GM18526 (cell line): ENCODE data around the gene ZBTB21.

Source experiments
- POLR2A ChIP-seq: IDR thresholded peaks from 3 replicates; pipeline ENCODE4 v1.6.1; 2011; ENCODE audit not compliant: insufficient read length; ENCODE audit errors: extremely low read depth

The ZBTB21 gene

DNA sequence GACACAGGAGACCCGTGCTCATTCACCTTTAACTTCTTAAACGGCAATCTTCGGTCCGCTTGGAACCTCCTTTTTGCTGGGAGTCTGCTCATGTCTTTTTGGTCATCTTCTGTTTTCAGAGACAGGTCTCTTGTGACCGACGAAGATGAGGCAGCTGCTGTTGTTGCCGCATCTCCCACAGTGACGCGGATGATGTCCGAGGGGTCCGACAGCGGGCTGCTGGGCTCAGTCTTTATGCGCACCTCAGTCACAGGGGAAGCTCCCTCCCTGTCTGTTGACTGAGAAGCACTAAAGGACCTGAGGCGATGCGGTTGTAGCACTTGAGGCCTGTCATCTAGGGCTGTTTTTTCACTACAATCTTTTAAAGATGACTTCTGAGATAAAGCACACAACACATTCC, 17.6 kb downstream of the ZBTB21 start:
- TF ChIP-seq POLR2A = no peak

DNA sequence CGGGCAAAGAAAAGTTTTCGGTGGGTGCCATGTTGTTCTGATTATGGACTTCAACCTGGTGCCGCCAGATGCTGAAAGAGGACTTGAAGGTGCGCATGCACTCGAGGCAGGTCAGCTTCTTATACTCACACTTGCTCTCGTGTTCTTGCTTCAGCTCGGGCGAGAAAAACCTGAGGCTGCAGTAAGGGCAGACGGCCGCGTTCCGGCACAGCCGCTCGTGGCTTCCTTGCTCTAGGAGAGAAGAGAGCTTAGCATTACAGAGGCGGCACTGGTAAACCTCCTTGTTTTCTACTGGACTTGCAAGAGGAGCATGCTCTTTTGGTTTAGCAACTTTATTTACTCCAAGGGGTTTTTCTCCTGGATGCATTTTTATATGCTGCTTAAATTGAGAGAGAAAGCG, 18.5 kb downstream of the ZBTB21 start:
- TF ChIP-seq POLR2A = no peak

DNA sequence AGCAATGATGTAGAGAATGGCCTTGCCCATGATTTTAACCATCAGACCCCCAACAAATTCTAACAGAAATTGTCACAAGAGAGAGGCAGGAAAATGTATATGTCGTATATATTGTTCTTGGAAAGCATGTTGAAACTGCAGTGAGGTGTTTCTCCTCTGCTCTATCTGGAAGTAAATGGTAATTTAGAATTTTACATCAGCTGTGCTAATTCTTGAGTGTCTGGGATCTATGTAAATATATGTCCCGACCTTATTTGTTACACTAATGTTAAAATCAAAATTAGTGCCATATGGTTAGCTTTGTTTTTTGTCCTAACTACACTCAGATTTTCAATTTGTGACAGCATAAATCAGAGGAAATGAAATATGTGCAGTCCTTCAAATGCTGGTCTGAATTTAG, 20.5 kb downstream of the ZBTB21 start:
- no peak for TF ChIP-seq POLR2A

DNA sequence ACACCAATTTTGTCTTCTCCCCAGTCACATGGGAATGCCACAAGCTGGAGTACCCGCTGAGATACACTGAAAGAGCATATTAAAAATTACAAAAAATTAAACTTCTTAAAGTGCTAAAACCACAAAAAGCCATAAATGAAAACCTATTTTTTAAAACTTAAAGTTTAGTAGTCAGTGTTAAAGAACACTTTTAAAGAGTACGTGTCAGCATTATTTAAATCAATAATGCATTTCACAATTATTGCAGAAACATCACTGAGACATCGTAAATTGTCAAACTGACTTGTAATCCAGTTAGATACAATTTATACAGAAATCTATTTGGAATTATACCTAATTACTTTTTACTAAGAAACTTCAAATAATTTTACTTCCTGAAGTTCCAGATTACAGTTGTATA, 22.9 kb downstream of the ZBTB21 start:
- TF ChIP-seq POLR2A = no peak

DNA sequence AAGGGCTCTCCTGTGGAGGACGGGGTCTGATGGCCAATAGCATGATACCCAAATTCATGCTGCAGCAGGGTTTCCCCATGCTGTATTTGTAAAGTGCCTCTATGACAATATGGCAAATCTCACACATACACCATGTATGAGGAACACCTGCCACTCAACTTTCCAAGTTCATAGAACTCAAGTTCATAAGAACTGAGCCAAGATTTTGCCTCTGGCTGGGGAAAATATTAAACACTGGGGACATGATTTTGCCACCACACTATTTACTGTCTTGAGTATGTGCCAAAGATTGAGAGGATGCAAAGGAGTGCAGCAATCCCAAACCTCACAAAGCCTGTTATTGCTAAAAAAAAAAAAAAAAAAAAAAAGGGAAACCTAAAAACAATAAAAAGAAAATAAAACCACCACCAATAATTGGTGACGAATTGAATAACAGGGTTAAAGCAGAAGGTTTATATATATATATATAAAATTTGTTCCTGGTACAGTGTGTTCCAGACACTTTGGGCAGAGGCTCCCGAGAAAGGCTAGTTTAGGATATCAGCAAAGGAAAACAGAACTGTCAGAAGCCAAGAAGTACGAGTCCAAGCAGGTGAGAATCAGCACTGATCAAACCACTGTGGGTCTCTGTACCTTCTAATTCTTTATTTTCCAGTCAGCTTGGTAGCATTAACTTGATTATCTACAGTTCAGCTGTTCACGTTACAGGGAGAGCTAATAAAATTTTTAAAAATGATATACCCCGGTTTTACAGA, 24.3 kb downstream of the ZBTB21 start:
- TF ChIP-seq POLR2A = no peak

DNA sequence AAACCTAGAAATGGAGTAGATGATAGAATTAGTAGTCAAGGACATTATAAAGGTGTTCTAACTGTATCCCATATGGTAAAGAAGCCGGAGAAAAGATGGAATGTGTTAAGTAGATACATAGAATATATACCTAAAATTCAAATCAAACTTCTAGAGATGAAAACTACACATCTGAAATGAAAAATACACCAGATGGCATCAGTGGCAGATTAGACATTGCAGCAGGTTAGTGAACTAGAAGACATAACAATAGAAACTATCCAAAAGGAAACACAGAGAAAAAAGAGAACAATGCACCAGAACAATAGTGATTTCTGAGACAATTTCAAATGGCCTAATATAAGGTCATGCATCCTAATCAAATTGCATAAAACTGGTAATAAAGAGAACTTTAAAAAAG, 26.9 kb downstream of the ZBTB21 start:
- no peak for TF ChIP-seq POLR2A

DNA sequence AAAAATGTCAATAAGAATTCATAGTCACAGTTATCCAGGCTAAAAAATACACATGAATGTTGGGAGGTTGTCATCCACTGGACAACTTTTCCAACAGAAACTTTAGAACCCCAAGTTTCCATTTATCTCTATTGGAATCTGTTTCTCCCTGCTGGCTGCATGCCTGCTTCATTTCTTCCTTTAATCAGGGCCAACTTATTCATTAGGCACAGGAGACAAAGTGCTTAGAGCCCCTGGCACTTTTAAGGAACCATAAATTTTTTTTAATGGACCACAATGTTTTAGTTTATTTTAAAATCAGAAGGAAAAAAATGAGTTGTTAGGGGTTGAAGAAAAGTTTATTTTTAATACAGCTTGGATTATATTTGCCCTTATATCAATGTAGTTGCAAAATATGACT, 29.6 kb downstream of the ZBTB21 start:
- TF ChIP-seq POLR2A = no peak

DNA sequence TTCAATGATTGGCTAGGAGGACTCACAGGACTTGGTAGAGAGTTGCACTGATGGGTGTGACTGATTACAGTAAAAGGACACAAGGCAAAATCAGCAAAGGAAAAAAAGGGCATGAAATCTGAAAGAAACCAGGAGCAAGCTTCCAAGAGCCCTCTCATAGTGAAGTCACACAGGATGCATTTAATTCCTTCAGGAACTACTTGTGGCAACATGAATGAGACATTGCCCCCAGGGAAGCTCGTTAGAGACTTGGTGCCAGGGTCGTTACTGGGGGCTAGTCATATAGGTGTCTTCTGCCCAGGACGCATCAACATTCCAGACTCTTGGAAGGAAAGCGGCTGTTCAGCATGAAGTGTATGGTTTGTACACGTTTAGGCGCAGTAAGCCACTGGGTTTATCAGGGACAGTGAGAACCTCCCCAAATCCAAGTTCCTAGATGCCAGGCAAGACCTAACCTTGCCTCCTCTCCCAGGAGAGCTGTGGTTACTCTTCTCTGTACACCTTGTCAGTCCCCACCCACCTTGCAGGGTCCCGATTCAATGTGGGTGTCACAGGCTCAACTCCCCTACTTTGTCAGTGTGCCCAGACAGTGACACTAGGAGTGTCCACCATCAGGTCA, 30.3 kb downstream of the ZBTB21 start:
- no peak for TF ChIP-seq POLR2A

DNA sequence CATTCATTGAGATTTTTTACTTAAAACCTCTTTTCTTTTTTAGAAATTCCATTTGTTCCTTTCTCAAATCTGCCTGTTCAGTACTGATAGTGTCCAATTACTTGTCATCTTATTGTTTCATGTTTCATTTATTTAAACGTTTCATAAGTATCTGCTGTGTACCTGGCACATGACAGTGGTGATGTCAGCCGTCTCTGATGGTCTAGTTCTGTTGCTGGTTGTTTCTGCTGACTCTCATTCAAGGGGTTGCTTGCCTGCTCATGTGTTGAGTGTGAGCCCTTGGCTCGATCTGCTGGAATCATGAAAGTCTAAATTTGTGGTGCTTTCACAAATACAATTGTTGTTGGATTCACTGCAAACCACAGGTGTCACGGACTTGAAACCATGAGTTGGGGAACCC, 30.8 kb downstream of the ZBTB21 start:
- TF ChIP-seq POLR2A = no peak

DNA sequence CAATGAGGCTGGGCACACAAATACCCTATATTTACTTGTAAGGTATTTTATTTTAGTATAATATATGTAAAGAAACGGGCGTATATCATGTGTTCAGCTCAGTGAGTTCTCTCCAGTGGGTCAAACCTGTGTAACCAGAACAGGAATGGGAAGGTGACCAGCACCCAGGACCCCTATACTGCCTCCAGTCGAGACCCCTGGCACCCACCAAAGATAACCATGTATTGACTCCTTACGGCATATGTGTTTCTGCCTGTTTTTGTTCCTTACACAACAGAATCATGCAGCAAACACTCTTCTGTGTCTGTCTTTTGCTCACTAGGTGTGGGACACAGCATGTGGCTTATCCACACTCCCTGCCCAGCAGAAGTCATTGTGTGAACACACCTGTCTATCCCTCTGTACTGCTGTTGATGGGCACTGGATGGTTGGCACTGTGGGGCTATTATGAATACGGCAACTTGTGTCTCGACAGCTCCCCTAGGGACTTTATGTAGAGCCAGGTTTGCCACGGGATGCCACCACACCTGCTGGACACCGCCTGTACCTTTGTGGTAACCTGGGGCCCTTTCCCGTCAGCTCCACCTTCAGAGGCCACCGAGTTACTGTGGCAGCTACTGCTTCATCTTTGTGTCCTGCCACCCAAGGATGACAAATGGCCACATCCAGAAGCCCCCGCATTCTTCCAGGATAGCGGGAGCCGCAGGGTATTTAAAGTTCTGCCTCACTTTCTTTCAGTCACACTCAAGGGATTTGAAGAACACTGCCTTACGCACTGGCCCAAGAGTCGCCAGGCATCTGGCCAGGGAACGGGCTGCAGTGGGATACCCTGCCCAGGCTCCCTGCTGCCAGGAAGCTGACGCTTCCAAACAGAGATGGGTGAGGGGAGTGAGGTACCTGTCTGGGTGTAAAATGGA, 32.9 kb downstream of the ZBTB21 start:
- TF ChIP-seq POLR2A = no peak

DNA sequence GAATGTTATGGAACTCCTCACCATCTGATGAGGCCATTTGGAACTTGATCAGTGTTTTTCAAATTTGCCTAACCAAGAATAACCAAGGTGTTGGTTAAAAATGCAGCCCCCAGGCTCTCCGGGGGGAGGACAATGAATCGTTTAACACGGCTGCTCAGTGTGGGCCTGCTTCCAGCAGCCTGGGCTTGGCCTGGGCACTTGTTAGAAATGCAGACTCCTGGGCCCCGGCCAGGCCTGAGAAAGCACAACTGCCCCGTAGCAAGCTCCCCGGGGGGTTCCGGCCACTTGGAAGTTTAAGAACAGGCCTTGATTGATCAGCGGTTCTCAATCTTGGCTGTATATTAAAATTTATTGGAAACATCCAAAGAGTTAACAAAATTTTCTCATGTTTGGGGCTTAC, 33.5 kb downstream of the ZBTB21 start:
- no peak for TF ChIP-seq POLR2A

DNA sequence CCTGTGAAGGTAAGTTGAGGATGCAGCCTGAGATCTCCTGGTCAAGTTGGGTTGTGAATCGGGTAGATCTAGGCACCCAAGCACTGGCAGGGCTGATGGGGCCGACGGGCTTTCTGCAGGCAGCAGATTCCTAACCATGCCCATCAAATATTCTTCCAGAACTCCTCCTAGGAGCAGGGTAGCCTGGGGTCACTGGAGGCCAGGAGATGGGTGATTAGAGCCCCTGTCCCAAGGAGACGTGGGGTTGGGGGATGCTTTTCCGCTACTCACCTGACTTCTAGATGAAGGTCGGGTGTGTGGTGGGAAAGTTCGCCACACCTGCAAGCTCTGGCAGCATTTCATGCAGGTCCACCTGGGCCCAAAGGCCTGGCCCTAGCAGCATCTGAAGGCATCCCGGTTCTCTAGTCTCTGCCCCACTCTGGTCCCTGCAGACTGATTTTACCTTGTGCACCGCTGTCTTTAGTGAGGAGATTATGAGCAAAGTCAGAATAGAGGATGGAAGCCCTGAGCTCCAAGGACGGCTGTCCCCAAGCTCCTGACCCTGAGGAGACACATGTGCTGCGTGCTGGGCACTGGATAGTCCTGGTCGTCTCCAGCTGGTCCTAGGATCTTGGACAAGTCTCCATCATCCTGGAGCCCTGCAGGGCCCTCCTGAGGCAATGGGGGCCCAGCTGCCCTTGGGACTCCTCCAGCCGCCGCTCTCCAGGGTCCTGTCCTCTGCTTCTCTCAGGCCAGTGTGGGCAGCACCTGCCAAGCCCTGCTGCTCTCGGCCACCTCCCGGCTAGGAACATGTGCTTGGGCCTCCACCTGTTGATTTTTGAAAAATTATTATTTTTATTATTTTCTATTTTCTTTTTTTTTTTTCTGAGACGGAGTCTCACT, 34.5 kb downstream of the ZBTB21 start:
- no peak for TF ChIP-seq POLR2A

DNA sequence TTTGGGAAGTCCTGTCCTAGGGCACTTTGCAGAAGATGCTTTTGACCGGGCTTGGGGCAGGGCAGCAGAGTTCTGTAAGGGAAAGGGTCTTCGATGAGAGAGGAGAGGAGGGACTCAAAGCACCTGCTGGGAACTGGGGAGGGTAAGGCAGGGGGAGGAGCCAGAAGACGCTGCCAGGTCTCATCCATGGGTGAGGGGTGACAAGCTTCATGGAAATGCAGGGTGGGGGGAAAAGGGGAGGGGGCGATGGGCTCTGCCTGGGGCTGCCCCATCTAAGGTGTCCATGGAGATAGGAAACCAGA, 35.5 kb downstream of the ZBTB21 start:
- TF ChIP-seq POLR2A = no peak

DNA sequence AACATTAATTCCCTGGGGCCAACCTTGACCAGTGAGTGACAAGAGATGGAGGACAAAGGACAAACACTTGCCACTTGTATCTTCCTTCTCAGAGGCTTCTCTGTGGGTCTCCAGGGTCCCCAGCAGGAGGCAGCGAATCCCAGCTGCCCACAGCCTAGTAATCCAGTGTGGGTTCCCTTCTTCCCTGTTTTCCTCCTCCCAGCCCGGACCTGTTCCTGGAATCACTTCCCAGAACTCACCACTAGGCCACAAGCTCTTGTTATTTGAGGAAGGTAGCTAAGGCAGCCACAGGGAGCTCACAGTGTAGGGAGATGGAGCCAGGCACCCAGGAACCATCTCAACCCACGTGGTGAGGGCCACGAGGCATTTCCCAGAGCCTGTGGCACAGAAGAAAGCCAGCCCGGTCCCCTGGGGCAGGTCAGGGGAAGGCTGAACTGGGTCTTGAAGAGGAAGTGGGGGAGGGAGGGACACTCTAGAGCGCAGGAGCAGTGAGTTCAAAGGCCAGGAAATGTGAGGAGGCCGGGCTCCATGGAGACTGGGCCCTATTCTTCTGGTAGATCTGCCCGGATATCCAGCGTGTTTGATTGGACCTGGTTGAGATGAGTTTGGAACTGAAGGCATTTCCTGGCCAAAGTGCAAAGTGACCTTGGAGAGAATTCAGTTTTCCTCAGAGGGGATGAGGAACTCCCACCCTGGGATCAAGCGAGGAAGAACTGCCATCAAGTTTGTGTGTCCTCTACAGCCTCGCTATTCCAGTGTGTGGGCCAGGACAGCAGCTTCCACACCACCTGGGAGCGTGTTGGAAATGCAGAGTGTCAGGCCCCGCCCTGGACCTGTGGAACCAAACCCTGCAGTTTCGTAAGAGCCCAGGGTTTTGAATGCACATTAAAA, 36.1 kb downstream of the ZBTB21 start:
- no peak for TF ChIP-seq POLR2A
